Neural progenitor cell (in vitro differentiated cells): ENCODE data around the gene FANCM. TPM values are rescaled to one million over a fixed set of nuclear protein-coding genes. Genes with fewer than 3 reads are reported as not detected.

ENCODE experiments used
- DNase-seq: peaks from one replicate; pipeline ENCODE4 v3.0.0-alpha.2; 2016; ENCODE audit warnings: low spot score
- H2AFZ ChIP-seq: fragments of 200-600 bp; sonication (generic); replicated peaks from 2 replicates; pipeline ENCODE4 v1.6.1; 2016; ENCODE audit warnings: antibody characterized with exemption
- H3F3A ChIP-seq: fragments of 200-600 bp; sonication (generic); 2 replicates; pipeline ENCODE4 v1.6.1; 2016; ENCODE audit warnings: antibody characterized with exemption, low read depth
- H3K27ac ChIP-seq: fragments of 200-600 bp; sonication (generic); 2 replicates; pipeline ENCODE4 v1.5.1; 2016; ENCODE audit warnings: mild to moderate bottlenecking
- H3K27me3 ChIP-seq: fragments of 200-600 bp; sonication (generic); 2 replicates; pipeline ENCODE4 v1.6.1; 2016; ENCODE audit warnings: mild to moderate bottlenecking, moderate library complexity
- H3K36me3 ChIP-seq: fragments of 200-600 bp; sonication (generic); 2 replicates; pipeline ENCODE4 v1.5.1; 2016
- H3K4me1 ChIP-seq: fragments of 200-600 bp; sonication (generic); 2 replicates; pipeline ENCODE4 v1.6.1; 2016; ENCODE audit warnings: mixed run types
- H3K4me2 ChIP-seq: fragments of 200-600 bp; sonication (generic); 2 replicates; pipeline ENCODE4 v1.6.1; 2016
- H3K4me3 ChIP-seq: fragments of 200-600 bp; sonication (generic); 2 replicates; pipeline ENCODE4 v1.5.1; 2016
- H3K79me2 ChIP-seq: fragments of 200-600 bp; sonication (generic); 2 replicates; pipeline ENCODE4 v1.6.1; 2016; ENCODE audit warnings: low read depth
- H3K9ac ChIP-seq: fragments of 200-600 bp; sonication (generic); 2 replicates; pipeline ENCODE4 v1.6.1; 2016
- H3K9me3 ChIP-seq: fragments of 200-600 bp; sonication (generic); 2 replicates; pipeline ENCODE4 v1.5.1; 2016; ENCODE audit warnings: low read depth
- H4K20me1 ChIP-seq: fragments of 200-600 bp; sonication (generic); 2 replicates; pipeline ENCODE4 v1.6.1; 2016; ENCODE audit warnings: low read depth
- H3K27ac Mint-ChIP-seq: 3 replicates; pipeline ENCODE4 v1.8.0; 2021; ENCODE audit warnings: mixed read lengths
- H3K27me3 Mint-ChIP-seq: 2 replicates; pipeline ENCODE4 v1.8.0; 2022; ENCODE audit warnings: low read depth, mild to moderate bottlenecking, inconsistent platforms, moderate library complexity, mixed read lengths; ENCODE audit not compliant: insufficient read depth
- H3K36me3 Mint-ChIP-seq: 3 replicates; pipeline ENCODE4 v1.8.0; 2021; ENCODE audit warnings: mixed read lengths
- H3K4me1 Mint-ChIP-seq: 3 replicates; pipeline ENCODE4 v1.8.0; 2021; ENCODE audit warnings: mixed read lengths
- H3K4me3 Mint-ChIP-seq: 3 replicates; pipeline ENCODE4 v1.8.0; 2021; ENCODE audit warnings: mild to moderate bottlenecking, moderate library complexity, mixed read lengths
- H3K9me3 Mint-ChIP-seq: 3 replicates; pipeline ENCODE4 v1.8.0; 2020; ENCODE audit warnings: mixed read lengths
- CTCF ChIP-seq: fragments of 200-600 bp; sonication (generic); IDR thresholded peaks from 2 replicates; pipeline ENCODE4 v1.5.1; 2017; ENCODE audit warnings: antibody characterized with exemption, mild to moderate bottlenecking
- EZH2 ChIP-seq: fragments of 200-600 bp; sonication (generic); IDR thresholded peaks from 2 replicates; pipeline ENCODE4 v1.6.1; 2017; ENCODE audit warnings: antibody characterized with exemption, mild to moderate bottlenecking, moderate library complexity
- EZH2phosphoT487 ChIP-seq: fragments of 200-600 bp; sonication (generic); IDR thresholded peaks from 2 replicates; pipeline ENCODE4 v1.6.1; 2017; ENCODE audit warnings: antibody characterized with exemption
- total RNA-seq: library from RNA; depleted of rRNA; stranded (reverse); fragments of >200 nt; gene quantifications from 2 replicates; pipeline ENCODE4 v1.2.3, GENCODE V29; 2015; ENCODE audit warnings: low replicate concordance

FANCM gene
- total RNA-seq, 1 donor from 2014 or later, result 29.4 TPM

GRCh38 chr14:45156067-45156466, 20.3 kb downstream of the FANCM start:
- peaks cover 2% of the 10 kb centered on the region for H3K36me3 Mint-ChIP-seq
- H2AFZ ChIP-seq, result no peak overlapping the region
- H3K9me3 ChIP-seq, result no peaks in the 10 kb centered on the region
- no peak overlapping the region for H3K4me2 ChIP-seq
- no peak for DNase-seq
- H3K4me3 Mint-ChIP-seq, result no peak overlapping the region
- H3K36me3 ChIP-seq, result no peaks in the 10 kb centered on the region
- H3K79me2 ChIP-seq, result no peaks in the 10 kb centered on the region
- H3K4me1 ChIP-seq, result no peaks in the 10 kb centered on the region
- no peak overlapping the region for H3K27ac ChIP-seq
- TF ChIP-seq EZH2 (no peak), CTCF (no peak), EZH2phosphoT487 (no peak)
- H3K27ac Mint-ChIP-seq, result no peak overlapping the region
- H3K27me3 Mint-ChIP-seq, result no peaks in the 10 kb centered on the region
- H3K9ac ChIP-seq, result no peak overlapping the region
- no peaks in the 10 kb centered on the region for H3K9me3 Mint-ChIP-seq
- H3K27me3 ChIP-seq, result no peaks in the 10 kb centered on the region
- no peak overlapping the region for H3K4me3 ChIP-seq
- no peaks in the 10 kb centered on the region for H4K20me1 ChIP-seq
- H3F3A ChIP-seq, result no peaks in the 10 kb centered on the region
- no peaks in the 10 kb centered on the region for H3K4me1 Mint-ChIP-seq

- Histone ChIP-seq H3K9me3 (no peaks in the 10 kb centered on the region), H3K27me3 (no peaks in the 10 kb centered on the region), H3K4me2 (no peak overlapping the region), H3K36me3 (peaks cover 8% of the 10 kb centered on the region), H3F3A (no peaks in the 10 kb centered on the region), H2AFZ (no peak overlapping the region), H3K4me1 (no peaks in the 10 kb centered on the region), H3K79me2 (no peaks in the 10 kb centered on the region), H3K9ac (no peak overlapping the region), H3K27ac (no peak overlapping the region), H4K20me1 (no peaks in the 10 kb centered on the region), H3K4me3 (no peak overlapping the region)
- no peaks in the 10 kb centered on the region for H3K4me1 Mint-ChIP-seq
- no peak for DNase-seq
- peaks cover 2% of the 10 kb centered on the region for H3K27me3 Mint-ChIP-seq
- peaks cover 5% of the 10 kb centered on the region for H3K36me3 Mint-ChIP-seq
- TF ChIP-seq EZH2 (no peak), CTCF (no peak), EZH2phosphoT487 (no peak)
- no peak overlapping the region for H3K27ac Mint-ChIP-seq
- H3K9me3 Mint-ChIP-seq, result no peaks in the 10 kb centered on the region
- H3K4me3 Mint-ChIP-seq, result no peak overlapping the region
These were observed 34.2 kb downstream of the FANCM start for GRCh38 chr14:45169906-45170305.

- Mint-ChIP-seq H3K36me3 (no peaks in the 10 kb centered on the region), H3K4me1 (no peaks in the 10 kb centered on the region), H3K27ac (no peak overlapping the region), H3K9me3 (no peaks in the 10 kb centered on the region), H3K27me3 (no peaks in the 10 kb centered on the region), H3K4me3 (no peak overlapping the region)
- Histone ChIP-seq H3K4me1 (no peaks in the 10 kb centered on the region), H3K27ac (no peak overlapping the region), H3K79me2 (no peaks in the 10 kb centered on the region), H3K4me2 (no peak overlapping the region), H2AFZ (no peak overlapping the region), H3K4me3 (no peak overlapping the region), H3K9ac (no peak overlapping the region), H4K20me1 (no peaks in the 10 kb centered on the region), H3F3A (no peaks in the 10 kb centered on the region), H3K36me3 (peaks cover 16% of the 10 kb centered on the region), H3K9me3 (no peaks in the 10 kb centered on the region), H3K27me3 (no peaks in the 10 kb centered on the region)
- no peak for DNase-seq
- TF ChIP-seq EZH2phosphoT487 (no peak), EZH2 (no peak), CTCF (no peak)
These were observed 41.3 kb downstream of the FANCM start for GRCh38 chr14:45177076-45177475.
